Kidney (tissue), 14 donors: ENCODE results near the gene BCDIN3D. TPM values are rescaled to one million over a fixed set of nuclear protein-coding genes. Genes with fewer than 3 reads are reported as not detected.

ENCODE experiments used
- DNase-seq, 5 donors: peaks; one replicate each; pipeline ENCODE4 v3.0.0-alpha.2; 2013 to 2020
- FAIRE-seq: peaks from 2 replicates; lab custom pipeline; 2012; peaks lifted over from hg19 to GRCh38; lab: Jason Lieb, UNC
- H3K27ac ChIP-seq, 2 donors: one replicate each; pipeline ENCODE4 v1.7.0; 2013; ENCODE audit warnings: low read depth in 2 of 2, low read length in 2 of 2, inconsistent platforms in 1 of 2
- H3K27me3 ChIP-seq: one replicate; pipeline ENCODE4 v1.7.1; 2013; ENCODE audit warnings: low read length, inconsistent platforms; ENCODE audit not compliant: control insufficient read depth, insufficient read depth
- H3K36me3 ChIP-seq, 3 donors: one replicate each; pipeline versions ENCODE4 v1.7.0 to v1.7.1; 2013; ENCODE audit warnings: low read length in 3 of 3, control low read depth in 1 of 3, inconsistent platforms in 1 of 3; ENCODE audit not compliant: insufficient read depth in 3 of 3, control insufficient read depth in 2 of 3
- H3K4me1 ChIP-seq, 3 donors: one replicate each; pipeline versions ENCODE4 v1.7.0 to v1.7.1; 2013; ENCODE audit warnings: low read length in 3 of 3, inconsistent platforms in 1 of 3, low read depth in 1 of 3; ENCODE audit not compliant: control insufficient read depth in 2 of 3, insufficient read depth in 2 of 3
- H3K4me3 ChIP-seq, 3 donors: one replicate each; pipeline versions ENCODE4 v1.7.0 to v1.8.1; 2013; ENCODE audit warnings: low read length in 3 of 3, control low read depth in 1 of 3, inconsistent platforms in 1 of 3
- H3K9ac ChIP-seq, 3 donors: one replicate each; pipeline versions ENCODE4 v1.7.0 to v1.7.1; 2013; ENCODE audit warnings: low read length in 3 of 3, control low read depth in 1 of 3, inconsistent platforms in 1 of 3
- H3K9me3 ChIP-seq, 3 donors: one replicate each; pipeline versions ENCODE4 v1.7.0 to v1.7.1; 2013; ENCODE audit warnings: low read length in 3 of 3, control low read depth in 1 of 3, inconsistent platforms in 1 of 3; ENCODE audit not compliant: control insufficient read depth in 2 of 3, insufficient read depth in 1 of 3
- CTCF ChIP-seq: IDR thresholded peaks from 3 replicates; pipeline ENCODE4 v1.5.1; 2012; ENCODE audit warnings: mild to moderate bottlenecking, moderate library complexity, borderline replicate concordance; ENCODE audit not compliant: insufficient read depth; ENCODE audit errors: extremely low read depth
- intact Hi-C: fragments of 100-400 bp; cut with DNase I; formaldehyde crosslinking; loops from one replicate; pipeline ENCODE4 v1.11.1; 2022
- polyA plus RNA-seq: library from polyadenylated mRNA; stranded (reverse); fragments of 350-450 nt; fragmentation: Illumina TruSeq; extraction: RNeasy Lipid Tissue Mini Kit (QIAGEN cat#74804); gene quantifications from one replicate; pipeline ENCODE4 v1.2.3, GENCODE V29; 2014; ENCODE audit warnings: low read depth, low replicate concordance; ENCODE audit not compliant: insufficient read depth
- total RNA-seq: library from RNA; stranded (reverse); fragmentation: NEBNext Ultra II Directional; extraction: Animal tissue kit (Norgen Biotek cat#: 25700); gene quantifications from one replicate; pipeline ENCODE4 v1.2.1, GENCODE V29; 2021
- donor health status: control.
- donor health status: control.
- donor health status: control.
- donor health status: control.
- donor health status: control.
- donor health status: DM: yes; HTN: yes; CAD: no.
- donor health status: Normal renal cell carcinoma (clear cell type).

Gene BCDIN3D
- total and polyA plus RNA-seq, 2 donors from 2014 or later: 4.6 to 5.1 TPM

GRCh38 chr12:49796606-49797448, 46.1 kb downstream of the BCDIN3D start:
- Histone ChIP-seq H3K9ac (no peak overlapping the region), H3K4me1 (peaks cover 0 to 5% (median 0%) of the 10 kb centered on the region in 3 donors), H3K27me3 (no peaks in the 10 kb centered on the region), H3K36me3 (peaks cover 0 to 27% (median 12%) of the 10 kb centered on the region in 3 donors), H3K4me3 (no peak overlapping the region), H3K9me3 (no peaks in the 10 kb centered on the region), H3K27ac (no peak overlapping the region)
- FAIRE-seq (no peak), DNase-seq (no peak)
- intact Hi-C loops: no loop called here
- no peak for TF ChIP-seq CTCF

DNA sequence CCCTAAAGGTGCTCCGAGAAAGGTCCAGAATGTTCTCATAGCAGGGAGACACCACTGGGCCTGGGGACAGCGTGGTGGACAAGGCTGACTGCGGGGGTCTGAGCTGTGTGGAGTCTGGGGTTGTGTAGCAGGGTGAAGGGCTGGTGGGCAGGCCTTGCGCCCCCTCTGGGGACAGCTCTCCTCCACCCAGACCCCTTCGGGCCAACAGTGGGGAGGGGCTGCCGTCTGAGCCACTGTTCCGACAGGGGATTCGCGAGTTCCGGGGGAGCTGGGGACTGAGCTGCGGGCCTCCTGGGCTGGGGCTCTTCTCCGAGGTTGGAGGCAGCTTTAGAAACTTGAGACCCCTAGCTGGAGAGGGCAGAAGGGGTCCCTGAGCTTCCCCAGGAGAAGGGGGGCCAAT, 46.8 kb downstream of the BCDIN3D start:
- intact Hi-C loops: no loop called here
- Histone ChIP-seq H3K9me3 (no peaks in the 10 kb centered on the region), H3K4me1 (peaks cover 0 to 5% (median 0%) of the 10 kb centered on the region in 3 donors), H3K27ac (no peak overlapping the region), H3K9ac (no peak overlapping the region), H3K4me3 (no peak overlapping the region), H3K36me3 (peaks cover 0 to 20% (median 12%) of the 10 kb centered on the region in 3 donors), H3K27me3 (no peaks in the 10 kb centered on the region)
- FAIRE-seq (no peak), DNase-seq (no peak)
- no peak for TF ChIP-seq CTCF

- no peak for TF ChIP-seq CTCF
- Histone ChIP-seq H3K9ac (no peak overlapping the region), H3K27ac (no peak overlapping the region), H3K4me1 (peaks cover 0 to 5% (median 0%) of the 10 kb centered on the region in 3 donors), H3K4me3 (no peak overlapping the region), H3K27me3 (no peaks in the 10 kb centered on the region), H3K9me3 (no peaks in the 10 kb centered on the region), H3K36me3 (peaks cover 0 to 15% (median 12%) of the 10 kb centered on the region in 3 donors)
- intact Hi-C loops: no loop called here
- no peak for FAIRE-seq
- DNase-seq: no peak
Observed at GRCh38 chr12:49795654-49796105, 47.2 kb downstream of the BCDIN3D start.
